HG03565 (cell line): ENCODE results near the gene UQCRQ.
A peak's percentile ranks its signal among the peaks of the same experiment; 100 is the strongest.
"Not testable (repeated sequence)": the region's sequence is repeated elsewhere in the genome, so short reads cannot be mapped to it uniquely, and the experiment has no call there.

Experiments used
- ATAC-seq: cut with Tn5 transposase; IDR thresholded peaks from one replicate; pipeline ENCODE4 v1.9.1; 2021; ENCODE audit warnings: mild to moderate bottlenecking, moderate library complexity; ENCODE audit not compliant: unreplicated experiment

Gene UQCRQ

DNA sequence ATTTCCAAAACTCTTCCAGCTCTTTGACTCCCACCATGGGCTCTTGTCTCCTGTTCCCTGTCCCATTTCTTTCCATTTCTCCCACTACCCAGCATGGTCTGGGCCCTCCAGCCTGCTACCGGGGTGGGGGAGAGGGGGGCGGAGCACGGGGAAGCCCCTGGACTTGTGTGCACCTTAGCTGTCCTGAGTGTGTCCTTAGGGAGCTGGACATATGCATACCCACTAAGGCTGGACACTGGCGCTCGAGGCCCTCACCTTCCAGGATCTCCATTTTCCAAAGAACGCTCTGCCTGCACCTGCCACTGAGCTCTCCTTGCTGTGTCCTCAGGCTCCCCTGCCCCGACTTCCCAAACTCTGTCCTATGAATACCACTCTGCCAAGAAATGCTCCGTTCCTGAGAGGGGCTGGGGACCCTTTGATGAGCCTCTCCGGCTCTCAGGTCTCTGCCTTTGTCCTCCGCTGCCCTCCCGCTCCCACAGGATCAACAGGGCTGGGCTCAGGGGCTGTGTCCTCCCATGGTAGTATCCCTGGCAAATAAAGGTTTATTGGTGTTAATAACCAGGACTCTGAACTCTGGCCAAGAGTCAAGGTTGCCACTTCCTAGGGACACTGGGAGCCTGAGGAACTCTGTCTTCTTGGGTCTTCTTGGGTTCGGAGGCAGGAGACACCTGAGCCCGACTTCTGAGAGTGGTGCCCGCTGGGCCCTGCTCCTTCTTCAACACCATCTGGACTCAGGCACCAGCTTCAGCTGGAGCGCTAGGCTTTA, 35.2 kb upstream of the UQCRQ start:
- ATAC-seq, result no peak

DNA sequence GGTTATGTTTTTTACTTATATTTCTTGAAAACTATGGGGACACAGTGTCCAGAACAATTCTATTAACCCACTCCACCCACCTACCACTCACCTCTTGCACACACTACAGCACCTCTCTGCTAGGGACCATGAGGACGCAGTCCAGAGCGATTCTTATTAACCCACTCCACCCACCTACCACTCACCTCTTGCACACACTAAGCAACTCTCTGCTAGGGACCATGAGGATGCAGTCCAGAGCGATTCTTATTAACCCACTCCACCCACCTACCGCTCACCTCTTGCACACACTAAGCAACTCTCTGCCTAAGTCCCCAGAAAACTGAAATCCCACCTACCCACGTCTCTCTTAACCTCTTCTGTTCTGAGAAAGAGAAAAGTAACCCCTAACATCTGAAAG, 33.8 kb upstream of the UQCRQ start:
- no peak for ATAC-seq

DNA sequence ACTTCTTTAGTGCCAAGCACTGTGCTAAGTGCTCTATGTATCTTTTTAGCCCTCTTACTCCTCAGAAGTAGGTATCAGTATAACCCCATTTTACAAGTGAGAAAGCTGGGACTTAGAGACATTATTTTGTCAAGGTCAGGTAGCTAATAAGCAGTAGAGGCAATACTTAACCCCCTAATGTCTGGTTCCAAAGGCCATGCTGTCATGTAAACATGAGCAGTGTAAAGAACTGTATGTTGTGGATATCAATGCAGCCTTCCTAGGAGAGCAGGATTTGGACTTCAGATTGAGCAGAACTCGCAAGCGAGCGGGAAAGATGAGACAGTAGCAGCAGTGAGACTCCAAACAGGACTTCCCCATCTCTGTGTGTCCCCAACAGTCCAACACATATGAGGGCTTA, 32.4 kb upstream of the UQCRQ start:
- no peak for ATAC-seq

DNA sequence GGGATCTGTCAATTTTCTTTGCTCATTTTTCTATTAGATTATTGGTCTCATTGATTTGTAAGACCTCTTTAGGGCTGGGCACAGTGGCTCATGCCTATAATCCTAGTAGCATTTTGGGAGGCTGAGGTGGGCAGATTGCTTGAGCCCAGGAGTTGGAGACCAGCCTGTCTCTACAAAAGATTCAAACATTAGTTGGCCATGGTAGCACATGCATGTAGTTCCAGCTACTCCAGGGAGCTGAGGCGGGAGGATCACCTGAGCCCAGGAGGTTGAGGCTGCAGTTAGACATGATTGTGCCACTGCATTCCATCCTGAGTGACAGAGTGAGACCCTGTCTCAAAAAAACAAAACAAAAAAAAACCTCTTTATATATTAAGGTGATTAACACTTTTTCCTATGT, 29.6 kb upstream of the UQCRQ start:
- no peak for ATAC-seq

DNA sequence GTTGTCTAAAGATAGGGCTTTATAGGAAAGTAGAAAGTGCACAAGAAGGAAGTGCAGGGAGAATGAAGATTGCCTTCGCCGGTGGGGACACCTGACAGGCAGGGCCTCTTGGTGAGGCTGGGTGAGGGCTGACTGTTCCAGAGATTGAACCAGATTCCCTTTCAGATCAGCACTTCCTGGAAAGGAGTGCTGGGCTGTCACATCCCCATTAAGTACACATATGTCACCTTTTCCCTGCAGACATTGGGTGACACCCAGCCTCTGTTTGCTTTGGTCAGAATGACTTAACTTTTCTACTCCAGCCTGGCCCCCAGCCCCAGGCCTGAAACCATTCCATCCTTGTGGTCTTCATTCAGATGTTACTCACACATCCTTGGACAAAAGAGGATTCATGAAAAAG, 28.6 kb upstream of the UQCRQ start:
- ATAC-seq, result no peak

DNA sequence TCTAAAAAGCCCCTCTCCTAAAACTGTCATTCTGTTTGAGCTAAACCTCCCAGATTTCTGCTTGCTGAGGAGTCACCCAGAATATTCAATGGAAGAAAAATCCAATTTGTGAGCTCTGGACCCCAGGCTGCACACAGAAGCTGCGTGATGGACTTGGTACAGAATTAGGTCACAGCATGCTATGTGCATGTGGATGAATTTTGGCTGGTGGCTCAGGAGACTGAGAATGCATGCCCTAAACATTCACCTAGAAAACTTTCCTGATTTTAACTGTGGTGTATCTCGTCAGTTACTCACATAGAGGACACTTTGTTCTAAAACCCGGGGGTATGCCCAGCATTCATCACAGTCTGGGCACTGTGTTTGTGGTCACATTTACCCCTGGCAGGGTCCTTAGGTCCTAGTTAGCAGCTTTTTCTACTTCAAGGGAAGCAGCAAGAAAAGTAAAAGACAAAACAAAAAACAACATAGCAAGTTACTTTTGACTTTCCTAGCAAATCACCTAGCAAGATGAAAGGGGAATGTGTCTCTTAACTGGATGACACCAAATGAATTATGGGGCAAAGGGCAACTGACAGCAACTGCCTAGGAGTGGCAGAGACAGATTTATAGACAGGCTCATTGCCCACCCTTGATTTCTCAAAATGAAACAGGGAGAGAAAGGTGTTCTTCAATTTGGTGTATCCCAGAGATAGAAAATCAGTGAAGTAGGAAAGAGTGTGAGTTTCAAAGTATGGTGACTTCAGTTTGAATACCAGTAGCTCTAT, 27.7 kb upstream of the UQCRQ start:
- no peak for ATAC-seq

DNA sequence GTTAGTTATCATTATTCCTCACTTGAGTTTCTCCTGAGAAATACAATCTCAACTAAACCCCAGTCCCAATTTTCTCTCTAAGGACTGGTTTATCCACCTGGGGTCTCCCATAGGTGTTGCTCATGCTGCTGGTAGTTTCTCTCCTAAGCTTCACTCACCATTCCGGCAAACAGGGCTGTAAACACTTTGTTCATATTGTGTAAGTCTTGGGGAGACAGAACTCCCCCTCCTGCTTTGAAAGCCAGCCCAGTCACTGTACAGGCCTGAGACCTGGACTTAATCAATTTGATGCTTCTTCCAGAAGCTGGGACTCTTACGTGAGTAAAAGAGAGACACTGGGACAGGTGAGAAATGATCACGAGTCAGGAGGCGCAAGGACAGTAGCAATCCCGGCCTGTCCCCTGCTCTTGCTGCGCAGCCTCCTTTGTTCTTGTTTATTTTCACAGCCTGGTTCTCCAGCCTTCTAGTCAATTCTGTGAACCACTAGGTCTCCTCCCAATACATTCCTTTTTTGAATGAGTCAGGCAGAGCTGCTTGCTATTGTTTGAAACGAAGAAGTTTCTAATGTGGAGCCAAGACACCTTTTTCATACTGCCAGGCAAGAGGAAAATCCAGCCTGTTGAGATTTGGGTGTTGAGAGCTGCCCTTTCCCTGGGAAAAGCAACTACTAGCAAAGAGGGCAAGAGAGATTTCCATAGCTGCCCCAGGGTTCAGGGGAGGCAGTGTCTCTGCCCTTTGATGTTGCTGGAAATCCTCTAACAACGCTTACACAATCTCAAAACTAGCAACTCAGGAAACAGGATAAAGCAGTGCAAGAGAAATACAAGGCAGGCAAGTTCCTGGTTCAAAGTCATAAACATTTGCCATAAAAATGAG, 26.8 kb upstream of the UQCRQ start:
- ATAC-seq, result no peak

DNA sequence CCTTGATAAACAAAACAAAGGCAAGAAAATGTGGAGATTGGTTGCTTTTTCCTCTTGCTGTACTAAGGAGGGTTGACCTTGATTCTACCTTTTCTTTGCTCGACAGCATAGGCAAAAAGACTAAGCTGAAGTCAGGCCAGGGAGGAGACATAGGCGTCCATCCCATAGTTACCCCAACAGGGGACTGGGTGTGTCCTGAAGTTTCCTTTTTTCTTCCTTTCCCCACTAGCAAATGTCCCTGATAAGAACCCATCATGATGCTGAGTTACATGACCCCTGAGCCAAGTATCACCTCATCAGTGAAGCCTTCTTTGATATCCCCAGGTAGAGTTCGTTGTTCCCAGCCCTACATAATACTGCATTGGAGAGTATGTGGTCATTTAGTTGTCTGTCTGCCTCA, 26.1 kb upstream of the UQCRQ start:
- no peak for ATAC-seq

DNA sequence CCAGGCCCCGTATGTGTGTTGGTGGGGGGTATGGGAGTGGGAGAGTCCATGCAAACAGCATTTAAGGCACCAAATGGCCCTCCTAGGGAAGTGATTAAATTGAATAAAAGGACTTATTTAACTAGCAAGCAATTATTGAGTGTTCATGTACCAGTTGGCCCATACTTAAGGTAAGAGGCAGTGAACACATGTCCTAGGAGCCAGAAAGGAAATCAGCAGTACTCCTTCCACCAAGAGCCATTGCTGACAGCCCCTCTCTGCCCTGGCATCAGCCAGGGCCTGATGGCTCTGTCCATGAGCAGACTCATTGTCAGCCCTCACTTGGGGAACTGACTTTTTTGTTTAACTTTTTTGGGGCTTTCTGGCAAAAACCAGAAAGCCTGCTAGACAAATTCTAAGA, 25.5 kb upstream of the UQCRQ start:
- ATAC-seq, result no peak

DNA sequence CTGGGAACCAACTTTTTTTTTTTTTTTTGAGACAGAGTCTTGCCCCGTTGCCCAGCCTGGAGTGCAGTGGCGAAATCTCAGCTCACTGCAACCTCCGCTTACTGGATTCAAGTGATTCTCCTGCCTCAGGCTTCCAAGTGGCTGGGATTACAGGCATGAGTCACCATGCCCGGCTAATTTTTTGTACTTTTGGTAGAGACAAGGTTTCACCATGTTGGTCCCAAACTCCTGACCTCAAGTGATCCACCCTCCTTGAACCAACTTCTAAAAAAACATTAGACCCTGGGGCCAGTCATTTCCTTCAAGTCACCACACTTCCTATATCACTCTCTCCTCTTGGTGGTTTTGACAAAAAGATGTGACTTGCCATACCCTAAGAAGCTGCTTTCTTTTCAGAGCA, 25.1 kb upstream of the UQCRQ start:
- no peak for ATAC-seq

DNA sequence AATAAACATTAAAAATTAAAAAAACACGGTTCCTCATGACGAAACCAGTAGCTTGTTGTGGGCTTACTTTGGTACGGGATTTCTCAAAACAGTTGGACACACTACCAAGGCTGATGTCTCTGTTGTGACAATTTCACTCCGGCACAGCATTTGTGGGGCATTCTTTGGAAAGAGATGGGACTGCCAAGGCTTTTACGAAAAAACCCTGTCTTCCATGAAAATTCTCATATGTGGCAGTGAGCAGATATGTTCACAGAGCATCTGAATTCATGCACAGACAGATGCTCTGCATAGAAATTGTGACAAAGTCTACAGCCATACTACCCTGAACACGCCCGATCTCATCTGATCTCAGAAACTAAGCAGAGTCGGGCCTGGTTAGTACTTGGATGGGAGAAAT, 18.2 kb upstream of the UQCRQ start:
- ATAC-seq, result no peak

DNA sequence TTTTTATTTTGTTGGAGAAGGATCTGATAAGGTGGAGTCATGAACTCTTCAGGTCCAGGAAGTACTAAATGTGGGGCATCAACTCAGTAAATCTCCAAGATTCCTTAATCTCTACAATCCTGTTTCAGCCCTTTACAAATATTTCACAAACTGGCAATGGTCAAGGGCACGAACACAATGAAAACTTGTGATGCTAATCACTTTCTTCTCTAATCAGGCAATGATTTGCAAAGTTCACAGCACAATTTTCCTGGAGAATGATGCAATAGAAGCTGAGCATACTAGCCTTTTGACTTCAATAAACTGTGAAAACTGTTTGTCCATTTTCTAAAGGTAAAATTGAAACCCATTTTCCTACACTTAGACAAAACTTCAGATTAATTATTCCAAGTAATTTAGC, 17.1 kb upstream of the UQCRQ start:
- ATAC-seq, result no peak

DNA sequence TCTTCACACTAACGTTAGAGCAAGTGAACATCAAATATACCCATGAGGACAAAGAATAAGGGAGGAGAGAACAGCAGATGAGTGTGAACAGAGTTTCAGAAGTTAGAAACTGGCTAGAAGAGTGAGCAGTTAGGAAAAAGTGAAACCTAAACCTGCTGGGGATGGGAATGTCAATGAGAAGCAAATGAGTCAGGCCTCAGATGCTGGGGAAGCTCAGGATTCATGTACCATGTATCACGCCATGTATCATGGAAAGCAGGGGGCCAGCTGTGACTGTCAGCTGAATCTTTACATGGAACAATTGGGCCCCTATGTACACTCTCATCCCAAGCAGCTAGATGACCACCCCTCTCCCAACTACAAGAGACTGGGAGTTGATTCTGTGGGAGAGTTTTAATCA, 16.4 kb upstream of the UQCRQ start:
- ATAC-seq, result no peak

DNA sequence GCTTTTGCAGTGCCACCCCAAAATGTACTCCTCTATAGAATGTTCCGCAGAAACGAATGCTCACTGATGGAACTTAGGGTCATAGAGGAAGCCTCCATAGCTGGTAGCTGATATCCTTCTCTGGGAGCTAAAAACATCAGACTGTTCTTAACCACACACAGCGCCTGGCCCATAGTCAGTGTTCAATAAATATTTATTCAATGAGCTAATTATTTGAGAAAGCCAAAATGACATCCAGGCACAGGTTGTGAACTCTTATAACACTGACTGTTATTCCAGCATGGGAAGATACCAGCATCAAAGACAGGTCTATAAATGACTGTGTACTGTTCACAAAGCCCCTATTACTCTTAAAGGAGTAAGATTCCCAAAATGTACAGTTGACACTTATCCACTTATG, 13.1 kb upstream of the UQCRQ start:
- ATAC-seq, result no peak

DNA sequence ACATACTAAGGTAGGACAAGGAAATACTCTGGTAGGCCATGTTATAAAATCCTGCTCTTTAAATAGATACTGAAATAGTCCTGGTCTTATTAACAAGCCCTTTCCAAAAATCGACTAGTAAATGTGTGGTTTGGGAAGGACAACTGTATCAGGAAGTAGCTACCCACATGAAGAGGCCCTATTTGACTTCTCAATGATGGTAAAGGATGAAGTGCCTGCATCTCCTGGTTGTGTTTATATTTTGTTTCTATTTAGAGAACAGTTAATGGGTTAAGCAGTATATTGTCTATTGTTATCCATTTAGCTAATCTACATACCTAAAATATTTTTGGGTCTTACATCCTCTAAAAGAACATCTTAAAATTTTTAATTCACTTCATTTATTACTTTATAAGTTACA, 12.7 kb upstream of the UQCRQ start:
- ATAC-seq, result no peak

DNA sequence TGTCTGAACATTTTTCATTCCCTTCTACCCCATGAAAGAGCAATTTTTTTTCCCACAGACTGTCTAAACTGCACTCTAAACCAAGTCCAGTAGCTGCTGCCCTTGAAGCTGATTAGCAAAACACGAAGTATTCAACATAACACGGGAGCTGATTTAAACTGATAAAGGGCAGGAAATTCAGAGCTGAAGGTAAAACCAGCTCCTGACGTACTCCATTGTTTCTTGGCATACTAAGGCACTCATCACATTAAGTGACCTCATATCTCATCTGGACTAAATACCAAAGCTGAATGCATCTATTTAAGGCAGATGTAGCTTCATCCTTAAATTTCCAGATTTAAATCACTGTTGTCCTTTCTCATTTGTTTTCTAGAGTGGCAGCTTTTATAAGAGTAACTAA, 12.1 kb upstream of the UQCRQ start:
- ATAC-seq, result no peak

DNA sequence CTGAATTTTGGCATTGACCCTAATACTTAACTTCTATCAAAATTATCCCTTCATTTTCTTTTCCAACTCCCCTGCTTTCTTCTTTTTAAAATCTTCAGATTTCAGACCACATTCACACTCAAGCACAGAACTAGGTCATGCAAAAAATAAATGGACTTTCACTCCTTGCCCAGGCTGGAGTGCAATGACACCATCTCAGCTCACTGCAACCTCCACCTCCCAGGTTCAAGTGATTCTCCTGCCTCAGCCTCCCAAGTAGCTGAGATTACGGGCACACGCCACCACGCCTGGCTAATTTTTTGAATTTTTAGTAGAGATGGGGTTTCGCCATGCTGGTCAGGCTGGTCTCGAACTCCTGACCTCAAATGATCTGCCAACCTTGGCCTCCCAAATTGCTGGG, 11.4 kb upstream of the UQCRQ start:
- ATAC-seq, result not testable (repeated sequence)

DNA sequence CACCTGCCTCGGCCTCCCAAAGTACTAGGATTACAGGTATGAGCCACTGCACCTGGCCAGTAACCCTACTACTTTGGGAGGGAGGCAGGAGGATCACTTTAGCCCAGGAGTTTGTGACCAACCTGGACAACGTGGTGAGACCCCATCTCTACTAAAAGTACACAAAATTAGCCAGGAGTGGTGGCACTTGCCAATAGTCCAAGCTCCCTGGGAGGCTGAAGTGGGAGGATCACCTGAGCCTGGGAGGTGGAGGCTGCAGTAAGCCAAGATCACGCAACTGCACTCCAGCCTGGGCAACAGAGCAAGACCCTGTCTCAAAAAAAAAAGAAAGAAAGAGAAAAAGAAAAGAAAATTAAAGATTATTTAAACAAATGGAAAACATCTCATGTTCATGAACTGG, 10.4 kb upstream of the UQCRQ start:
- ATAC-seq, result no peak

DNA sequence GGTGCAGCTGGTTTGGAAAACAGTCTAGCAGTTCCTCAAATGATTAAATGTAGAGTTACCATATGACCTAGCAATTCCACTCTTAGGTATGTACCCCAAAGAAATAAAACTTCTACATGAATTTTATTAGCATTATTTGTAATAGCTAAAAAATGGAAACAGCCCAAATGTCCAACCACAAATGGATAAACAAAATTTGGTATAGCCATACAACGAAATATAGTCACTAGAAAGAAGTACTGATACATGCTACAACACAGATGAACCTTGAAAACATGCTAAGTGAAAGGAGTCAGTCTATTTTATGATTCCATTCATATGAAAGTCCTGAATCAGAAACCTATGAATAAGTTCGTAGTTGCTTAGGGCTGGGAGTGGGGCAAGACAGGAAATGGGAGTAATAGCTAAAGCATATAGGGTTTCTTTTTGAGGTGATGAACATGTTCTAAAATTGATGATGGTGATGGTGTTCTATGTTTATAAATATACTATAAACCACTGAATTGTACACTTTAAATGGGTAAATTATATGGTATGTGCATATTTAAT, 6.5 kb upstream of the UQCRQ start:
- ATAC-seq, result no peak

DNA sequence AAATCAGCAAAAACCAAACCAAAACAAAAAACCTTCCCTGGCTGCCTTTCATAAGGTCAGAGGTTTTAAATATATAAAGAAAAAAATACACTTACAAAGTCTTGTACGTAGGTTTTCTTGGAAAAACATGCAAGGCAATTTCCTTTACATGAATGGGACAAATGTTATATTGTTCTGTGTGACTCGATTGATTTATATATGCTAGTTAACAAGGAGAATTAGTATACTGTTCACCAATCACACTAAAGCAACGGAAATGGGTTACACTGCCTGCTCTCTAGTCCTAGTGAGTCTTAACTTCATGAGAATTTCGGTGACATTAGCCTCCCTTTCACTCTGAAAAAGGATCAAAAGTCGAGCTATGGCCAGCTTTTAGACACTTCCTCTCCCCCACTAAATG, 5.7 kb upstream of the UQCRQ start:
- ATAC-seq, result no peak

DNA sequence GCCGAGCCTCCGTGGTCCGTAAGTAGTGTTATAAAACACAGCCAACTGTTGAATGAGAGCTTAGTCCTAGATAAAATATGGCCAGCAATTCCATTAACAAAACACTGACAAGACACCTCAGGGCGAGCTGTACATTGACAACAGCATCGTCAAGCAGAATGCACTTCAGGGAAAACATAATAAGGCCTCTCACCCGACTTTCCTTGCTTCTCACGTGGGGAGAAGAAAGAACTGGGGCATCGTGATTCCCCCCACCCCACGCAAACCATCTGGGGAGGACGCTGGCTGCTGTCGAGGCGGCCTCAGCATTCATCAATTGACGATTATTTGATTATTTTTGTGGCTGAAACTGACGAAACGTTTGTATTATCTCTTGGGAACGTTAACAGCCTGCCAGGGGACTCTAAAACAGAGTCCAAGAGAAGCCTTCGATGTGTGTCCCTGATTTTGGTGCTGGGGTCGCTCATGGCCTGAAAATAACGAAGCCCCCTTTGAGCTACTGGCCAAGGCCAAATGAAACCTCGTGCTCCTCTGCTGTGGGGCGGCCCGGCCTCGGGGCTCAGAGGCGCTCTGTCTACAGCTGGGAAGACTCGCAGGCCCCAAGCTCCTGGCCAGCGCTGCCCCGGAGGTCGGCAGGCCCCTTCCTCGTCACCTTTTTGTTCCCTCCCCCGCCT, 637 bp upstream of the UQCRQ start:
- peak; percentile 2 for ATAC-seq
